ENCODE data around the gene TP53. TPM values are rescaled to one million over a fixed set of nuclear protein-coding genes. Genes with fewer than 3 reads are reported as not detected.

TP53 gene
- total and polyA plus RNA-seq, 9 of the 15 experiments (the other 6 are each of a cell fraction or from before 2014, with no cell fraction given): 2.8 to 14.0 (median 7.1) TPM

DNA sequence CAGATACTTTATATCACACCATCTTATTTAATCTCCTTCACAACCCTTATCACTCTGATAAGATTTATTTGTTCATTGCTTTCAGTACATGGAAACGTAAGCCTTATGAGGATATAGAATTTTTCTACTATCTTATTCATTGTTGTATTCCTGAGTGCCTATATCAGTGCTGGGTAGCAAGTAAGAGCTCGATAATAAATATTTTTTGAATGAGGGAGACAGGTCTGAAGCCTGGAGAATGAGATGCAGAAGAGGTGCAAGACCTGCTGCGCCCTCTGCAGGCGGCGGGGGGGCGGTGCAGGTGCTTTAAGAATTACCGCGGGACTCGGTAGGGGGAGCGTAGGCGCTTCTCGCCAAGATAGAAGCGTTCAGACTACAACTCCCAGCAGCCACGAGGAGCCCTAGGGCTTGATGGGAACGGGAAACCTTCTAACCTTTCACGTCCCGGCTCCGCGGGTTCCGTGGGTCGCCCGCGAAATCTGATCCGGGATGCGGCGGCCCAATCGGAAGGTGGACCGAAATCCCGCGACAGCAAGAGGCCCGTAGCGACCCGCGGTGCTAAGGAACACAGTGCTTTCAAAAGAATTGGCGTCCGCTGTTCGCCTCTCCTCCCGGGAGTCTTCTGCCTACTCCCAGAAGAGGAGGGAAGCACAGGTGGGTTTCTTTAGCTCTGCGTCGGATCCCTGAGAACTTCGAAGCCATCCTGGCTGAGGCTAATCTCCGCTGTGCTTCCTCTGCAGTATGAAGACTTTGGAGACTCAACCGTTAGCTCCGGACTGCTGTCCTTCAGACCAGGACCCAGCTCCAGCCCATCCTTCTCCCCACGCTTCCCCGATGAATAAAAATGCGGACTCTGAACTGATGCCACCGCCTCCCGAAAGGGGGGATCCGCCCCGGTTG lies 868 bp upstream of the TP53 start, which contains the start of gene WRAP53 (continued):
- TF ChIP-seq TAF1 (IDR thresholded peaks at IDR 0.05; ENCODE audit: control insufficient read depth, extremely low read depth, insufficient read depth, low read length, severe bottlenecking) (peak; percentile 44), HDAC1 (IDR thresholded peaks at IDR 0.05) (peak in 1 of 2 experiments; percentile 43; a peak in 1 of 4 replicates), POLR2AphosphoS5 (IDR thresholded peaks at IDR 0.05; ENCODE audit: control insufficient read depth, insufficient read depth, low read depth, low read length) (0 out of 2 replicates have a peak, but pooled peaks have one; percentile 27), HNRNPUL1 (IDR thresholded peaks at IDR 0.05; ENCODE audit: low read length) (no peak), ZNF431 (CRISPR knock-in tag; IDR thresholded peaks at IDR 0.05) (no peak), KAT2B (IDR thresholded peaks at IDR 0.05; ENCODE audit: low read depth, low read length) (no peak), ZNF766 (CRISPR knock-in tag; conservative IDR thresholded peaks at IDR 0.05) (peak; percentile 75), STAT5A (IDR thresholded peaks at IDR 0.05; ENCODE audit: borderline replicate concordance, low read length) (0 out of 2 replicates have a peak, but pooled peaks have one; percentile 3), HNRNPLL (IDR thresholded peaks at IDR 0.05; ENCODE audit: low read depth, low read length, poor library complexity, severe bottlenecking) (peak; percentile 87), ARID1B (IDR thresholded peaks at IDR 0.05) (0 out of 2 replicates have a peak, but pooled peaks have one; percentile 17), KLF16 (IDR thresholded peaks at IDR 0.05) (peak; percentile 49; the same call in 1 of the 2 replicates), ZNF23 (CRISPR knock-in tag; IDR thresholded peaks at IDR 0.05) (no peak), HCFC1 (IDR thresholded peaks at IDR 0.05; ENCODE audit: low read depth, low read length) (peak; percentile 95), SAFB (IDR thresholded peaks at IDR 0.05; ENCODE audit: borderline replicate concordance, low read depth, low read length) (peak; percentile 17; the same call in 1 of the 2 replicates), CBX1 (IDR thresholded peaks at IDR 0.05; ENCODE audit: low read depth) (0 out of 2 replicates have a peak, but pooled peaks have one; percentile 28), RBBP5 (IDR thresholded peaks at IDR 0.05; ENCODE audit: borderline replicate concordance, insufficient read depth, low read length, poor library complexity, severe bottlenecking) (peak; percentile 24), PHF8 (IDR thresholded peaks at IDR 0.05; ENCODE audit: borderline replicate concordance, low read length) (peak; percentile 58; the same call in 1 of the 2 replicates), EGR1 (conservative IDR thresholded peaks at IDR 0.05) (peak; percentile 56), NR2C2 (CRISPR knock-in tag; IDR thresholded peaks at IDR 0.05) (peak; percentile 92), NR2C2 (tag; IDR thresholded peaks at IDR 0.05) (peak; percentile 98), L3MBTL2 (IDR thresholded peaks at IDR 0.05) (peak; percentile 65), FUS (optimal IDR thresholded peaks at IDR 0.05; ENCODE audit: low read depth, low read length) (no peak)
- TF ChIP-seq, protein P1, sequence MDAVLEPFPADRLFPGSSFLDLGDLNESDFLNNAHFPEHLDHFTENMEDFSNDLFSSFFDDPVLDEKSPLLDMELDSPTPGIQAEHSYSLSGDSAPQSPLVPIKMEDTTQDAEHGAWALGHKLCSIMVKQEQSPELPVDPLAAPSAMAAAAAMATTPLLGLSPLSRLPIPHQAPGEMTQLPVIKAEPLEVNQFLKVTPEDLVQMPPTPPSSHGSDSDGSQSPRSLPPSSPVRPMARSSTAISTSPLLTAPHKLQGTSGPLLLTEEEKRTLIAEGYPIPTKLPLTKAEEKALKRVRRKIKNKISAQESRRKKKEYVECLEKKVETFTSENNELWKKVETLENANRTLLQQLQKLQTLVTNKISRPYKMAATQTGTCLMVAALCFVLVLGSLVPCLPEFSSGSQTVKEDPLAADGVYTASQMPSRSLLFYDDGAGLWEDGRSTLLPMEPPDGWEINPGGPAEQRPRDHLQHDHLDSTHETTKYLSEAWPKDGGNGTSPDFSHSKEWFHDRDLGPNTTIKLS (IDR thresholded peaks at IDR 0.05; ENCODE audit: borderline replicate concordance, low read depth): peak; percentile 59; the same call in 1 of the 2 replicates
- TF ChIP-seq, protein P2, sequence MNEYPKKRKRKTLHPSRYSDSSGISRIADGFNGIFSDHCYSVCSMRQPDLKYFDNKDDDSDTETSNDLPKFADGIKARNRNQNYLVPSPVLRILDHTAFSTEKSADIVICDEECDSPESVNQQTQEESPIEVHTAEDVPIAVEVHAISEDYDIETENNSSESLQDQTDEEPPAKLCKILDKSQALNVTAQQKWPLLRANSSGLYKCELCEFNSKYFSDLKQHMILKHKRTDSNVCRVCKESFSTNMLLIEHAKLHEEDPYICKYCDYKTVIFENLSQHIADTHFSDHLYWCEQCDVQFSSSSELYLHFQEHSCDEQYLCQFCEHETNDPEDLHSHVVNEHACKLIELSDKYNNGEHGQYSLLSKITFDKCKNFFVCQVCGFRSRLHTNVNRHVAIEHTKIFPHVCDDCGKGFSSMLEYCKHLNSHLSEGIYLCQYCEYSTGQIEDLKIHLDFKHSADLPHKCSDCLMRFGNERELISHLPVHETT (CRISPR knock-in tag; conservative IDR thresholded peaks at IDR 0.05 in 1 of 2, IDR thresholded peaks at IDR 0.05 in 1 of 2): peak in 1 of 2 experiments; percentile 36; a peak in 1 of 4 replicates
